Keratinocyte (primary cell): Measurements from ENCODE around the gene GMIP.

Source experiments
- CTCF ChIP-seq, 3 experiments: IDR thresholded peaks in 1 of 3; conservative IDR thresholded peaks in 1 of 3; optimal IDR thresholded peaks in 1 of 3; 2 replicates in 2 of 3; 3 replicates in 1 of 3; pipeline versions ENCODE3 to v1.5.1; 2011; ENCODE audit warnings: low read length in 3 of 3, mild to moderate bottlenecking in 3 of 3, moderate library complexity in 2 of 3, control low read depth in 1 of 3, inconsistent platforms in 1 of 3; ENCODE audit not compliant: insufficient read depth in 2 of 3; ENCODE audit errors: extremely low read depth in 1 of 3
- EZH2 ChIP-seq: IDR thresholded peaks from one replicate; pipeline ENCODE4 v1.6.1; 2012; ENCODE audit warnings: inconsistent platforms, mild to moderate bottlenecking, low read length, moderate library complexity

GRCh38 chr19:19623383-19623782 lies 20.1 kb downstream of the GMIP start:
- TF ChIP-seq EZH2 (no peak), CTCF (optimal IDR thresholded peaks at IDR 0.05 in 1 of 3, IDR thresholded peaks at IDR 0.05 in 1 of 3, conservative IDR thresholded peaks at IDR 0.05 in 1 of 3; ENCODE audit: extremely low read depth in 1 of 3, insufficient read depth in 2 of 3, low read length in 3 of 3) (no peak)
